DOHH2 (cell line): Measurements from ENCODE around the gene ROBO2.

ENCODE experiments used
- CTCF ChIP-seq: fragments of 200-600 bp; sonication (generic); IDR thresholded peaks from one replicate; pipeline ENCODE4 v1.5.1; 2014; ENCODE audit warnings: antibody characterized with exemption, mild to moderate bottlenecking, low read depth, low read length; ENCODE audit not compliant: poor library complexity, severe bottlenecking
- EZH2phosphoT487 ChIP-seq: fragments of 200-600 bp; sonication (generic); IDR thresholded peaks from 2 replicates; pipeline ENCODE4 v1.6.1; 2017; ENCODE audit warnings: borderline replicate concordance, mild to moderate bottlenecking, antibody characterized with exemption, low read length, moderate library complexity, mixed read lengths

GRCh38 chr3:77038468-77038929, 1.4 kb upstream of the ROBO2 start:
- TF ChIP-seq CTCF (no peak), EZH2phosphoT487 (no peak)
